Epithelial cell of esophagus (primary cell): Measurements from ENCODE around the gene CFAP61.

Source experiments
- DNase-seq: peaks from one replicate; pipeline ENCODE4 v3.0.0; 2010; ENCODE audit warnings: low read depth
- H3K4me3 ChIP-seq: 2 replicates; pipeline ENCODE4 v1.5.1; 2011; ENCODE audit warnings: mild to moderate bottlenecking, low read length, control low read depth
- TF ChIP-seq, protein P1 (sequence below): IDR thresholded peaks from 2 replicates; pipeline ENCODE4 v1.5.1; 2011; ENCODE audit warnings: low read depth, mild to moderate bottlenecking, low read length, control low read depth, inconsistent platforms; ENCODE audit not compliant: insufficient read depth; ENCODE audit errors: missing control alignments

The CFAP61 gene

DNA sequence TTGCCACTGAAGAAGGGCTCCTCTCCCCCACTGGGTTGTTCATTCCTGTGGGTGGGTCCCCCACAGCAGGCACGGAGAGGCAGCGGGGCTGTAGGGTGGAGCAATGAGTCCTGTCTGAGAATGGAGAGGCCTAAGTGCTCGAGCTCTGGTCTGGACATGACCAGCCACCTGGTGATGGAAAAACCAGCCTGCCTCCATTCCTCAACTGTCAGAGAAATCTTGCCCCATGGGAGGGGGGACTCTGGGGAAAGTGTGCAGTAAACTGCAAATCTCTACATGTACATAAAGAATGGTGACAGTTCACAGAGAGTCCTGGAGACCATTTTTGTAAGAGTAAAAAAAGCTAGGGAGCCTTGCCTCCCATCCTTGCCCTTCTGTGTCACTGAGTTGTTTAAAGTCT lies 349.7 kb downstream of the CFAP61 start:
- no peak for DNase-seq
- TF ChIP-seq, protein P1, sequence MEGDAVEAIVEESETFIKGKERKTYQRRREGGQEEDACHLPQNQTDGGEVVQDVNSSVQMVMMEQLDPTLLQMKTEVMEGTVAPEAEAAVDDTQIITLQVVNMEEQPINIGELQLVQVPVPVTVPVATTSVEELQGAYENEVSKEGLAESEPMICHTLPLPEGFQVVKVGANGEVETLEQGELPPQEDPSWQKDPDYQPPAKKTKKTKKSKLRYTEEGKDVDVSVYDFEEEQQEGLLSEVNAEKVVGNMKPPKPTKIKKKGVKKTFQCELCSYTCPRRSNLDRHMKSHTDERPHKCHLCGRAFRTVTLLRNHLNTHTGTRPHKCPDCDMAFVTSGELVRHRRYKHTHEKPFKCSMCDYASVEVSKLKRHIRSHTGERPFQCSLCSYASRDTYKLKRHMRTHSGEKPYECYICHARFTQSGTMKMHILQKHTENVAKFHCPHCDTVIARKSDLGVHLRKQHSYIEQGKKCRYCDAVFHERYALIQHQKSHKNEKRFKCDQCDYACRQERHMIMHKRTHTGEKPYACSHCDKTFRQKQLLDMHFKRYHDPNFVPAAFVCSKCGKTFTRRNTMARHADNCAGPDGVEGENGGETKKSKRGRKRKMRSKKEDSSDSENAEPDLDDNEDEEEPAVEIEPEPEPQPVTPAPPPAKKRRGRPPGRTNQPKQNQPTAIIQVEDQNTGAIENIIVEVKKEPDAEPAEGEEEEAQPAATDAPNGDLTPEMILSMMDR: no peak
- no peak overlapping the region for H3K4me3 ChIP-seq

DNA sequence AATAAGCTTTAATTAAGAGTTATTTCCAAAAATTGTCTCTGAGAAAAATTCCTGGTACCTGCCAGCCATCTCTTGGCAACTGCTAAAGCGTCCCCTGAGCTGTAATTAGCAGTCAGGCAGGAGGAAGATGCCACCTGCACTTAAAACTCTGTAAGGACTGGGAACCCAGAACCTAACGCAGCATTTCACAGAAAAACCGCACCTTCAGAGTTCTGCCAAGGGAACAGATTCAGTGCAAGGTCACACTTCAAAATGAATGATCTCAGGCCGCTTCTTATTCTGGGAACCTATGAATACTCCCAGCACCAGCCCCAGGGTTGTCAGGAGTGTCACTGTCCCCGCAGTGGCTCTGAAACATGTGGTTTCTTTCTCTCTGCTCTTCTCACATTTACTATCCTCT lies 352.3 kb downstream of the CFAP61 start:
- DNase-seq: no peak
- TF ChIP-seq, protein P1: no peak
- H3K4me3 ChIP-seq: no peak overlapping the region

DNA sequence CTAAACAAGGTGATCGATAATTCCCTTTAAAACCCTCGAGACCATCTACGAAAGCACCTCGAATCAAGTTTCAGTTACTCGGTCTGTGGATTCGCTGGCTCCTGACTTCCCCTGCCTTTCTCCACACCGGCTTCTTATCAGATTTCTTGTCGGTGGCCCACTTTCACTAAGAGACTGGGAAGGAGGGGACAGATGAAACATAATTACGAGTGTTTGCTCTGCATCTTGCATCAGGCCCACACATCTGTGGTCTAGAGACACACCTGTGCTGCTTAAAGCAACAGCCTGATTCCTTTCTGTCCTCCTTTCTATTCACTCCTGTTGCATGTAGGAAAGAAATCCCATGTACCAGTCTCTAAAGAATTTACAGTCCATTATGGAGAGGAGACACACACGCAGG lies 353.3 kb downstream of the CFAP61 start:
- TF ChIP-seq, protein P1: no peak
- no peak for DNase-seq
- no peak overlapping the region for H3K4me3 ChIP-seq

DNA sequence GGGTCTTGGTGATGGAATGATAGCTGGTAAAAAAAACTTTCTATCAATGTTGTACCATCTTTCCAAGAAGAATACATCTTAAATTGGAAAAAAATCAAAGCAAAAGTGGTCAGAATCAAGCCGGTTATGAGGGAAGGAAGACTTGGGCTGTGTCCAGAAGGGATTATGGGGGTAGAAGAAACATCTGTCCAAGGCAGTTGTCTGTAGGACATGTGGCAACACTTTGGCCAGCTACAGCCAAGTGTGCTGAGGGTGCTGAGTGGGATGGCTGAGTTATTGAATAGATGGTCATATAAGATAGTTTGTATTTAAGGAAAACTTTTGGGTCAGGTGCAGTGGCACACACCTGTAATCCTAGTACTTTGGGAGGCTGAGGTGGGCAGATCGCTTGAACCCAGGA lies 354.0 kb downstream of the CFAP61 start:
- TF ChIP-seq, protein P1: no peak
- DNase-seq: no peak
- H3K4me3 ChIP-seq: no peak overlapping the region

DNA sequence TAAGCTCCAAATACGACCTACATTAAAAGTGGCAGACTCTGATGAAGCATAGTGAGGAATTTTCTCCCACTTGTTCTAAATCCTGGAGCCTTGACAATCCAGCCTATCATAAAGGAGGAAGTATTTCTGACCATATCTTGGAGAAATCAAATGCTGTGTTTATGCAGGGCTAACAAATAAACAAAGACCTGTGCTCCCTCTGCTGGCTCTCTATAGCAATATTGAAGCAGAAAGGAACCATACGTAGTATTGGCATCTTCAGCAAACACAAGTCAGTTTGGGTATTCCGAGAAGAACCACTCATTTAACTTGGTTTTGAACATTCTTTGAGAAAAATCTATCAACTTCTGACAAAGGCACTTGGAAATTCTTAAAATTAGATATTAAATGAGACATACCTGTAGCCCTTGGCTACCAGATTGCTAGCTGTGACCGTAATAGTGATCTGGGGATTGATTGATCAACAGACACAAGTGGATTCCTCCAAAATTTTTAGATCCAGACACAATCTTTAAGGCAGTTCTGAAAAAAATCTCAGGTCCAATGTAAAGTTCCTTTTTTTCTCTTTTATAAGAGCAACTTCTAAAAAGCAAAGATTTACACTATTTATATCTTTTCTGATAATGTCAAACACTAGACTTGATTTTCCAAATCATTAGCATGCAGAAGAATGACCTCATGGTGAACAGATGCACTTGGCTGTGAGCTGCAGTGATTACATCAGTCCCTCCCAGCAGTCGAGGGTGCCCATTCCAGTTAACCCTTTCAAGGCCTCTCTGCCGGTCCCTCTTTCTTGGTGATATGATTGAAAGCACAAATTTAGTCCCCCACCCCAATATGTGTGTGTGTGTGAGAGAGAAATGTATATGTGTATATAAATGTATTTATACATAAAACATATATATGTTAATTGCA lies 355.8 kb downstream of the CFAP61 start:
- TF ChIP-seq, protein P1: peak; percentile 37
- no peak for DNase-seq
- no peak overlapping the region for H3K4me3 ChIP-seq

DNA sequence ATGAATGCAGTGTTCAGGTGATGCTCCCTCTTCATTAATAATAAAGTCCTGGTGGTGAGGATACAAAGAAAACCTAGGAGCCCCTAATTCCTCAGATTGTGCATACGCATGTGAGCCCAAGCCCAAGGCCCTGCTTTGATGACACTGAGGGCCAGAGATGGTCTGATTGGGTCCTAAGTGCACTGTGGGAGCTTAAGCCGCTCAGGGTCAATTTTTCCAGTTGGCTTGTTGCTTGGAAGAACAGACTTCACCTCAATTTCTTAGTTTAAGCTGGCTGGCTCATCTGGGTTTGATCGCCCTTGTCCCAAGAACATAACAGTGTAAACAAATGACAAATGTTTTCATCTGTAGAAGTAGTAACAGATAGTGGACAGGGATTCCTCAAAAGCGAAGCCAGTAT lies 357.0 kb downstream of the CFAP61 start:
- TF ChIP-seq, protein P1: no peak
- no peak for DNase-seq
- H3K4me3 ChIP-seq: no peak overlapping the region
